Natural killer cell (primary cell): ENCODE results near the gene FTSJ3. TPM values are rescaled to one million over a fixed set of nuclear protein-coding genes. Genes with fewer than 3 reads are reported as not detected.

ENCODE experiments used
- ATAC-seq, 3 donors: fragments of 150-1000 bp in 2 of 3; fragments of 200-7000 bp in 1 of 3; cut with Tn5 transposase; 1 replicate in 1 of 3; 2 replicates in 2 of 3; pipeline ENCODE4 v1.10.0; 2021; ENCODE audit warnings: mild to moderate bottlenecking in 2 of 3, moderate library complexity in 2 of 3
- DNase-seq, 2 donors: peaks; one replicate each; pipeline versions ENCODE4 v3.0.0 to v3.0.0-alpha.2; 2013 to 2021; ENCODE audit warnings: mixed read lengths in 1 of 2
- H3K27ac ChIP-seq: one replicate; pipeline ENCODE4 v1.5.1; 2013; ENCODE audit warnings: mild to moderate bottlenecking, low read length
- H3K27me3 ChIP-seq: one replicate; pipeline ENCODE4 v1.6.1; 2013; ENCODE audit warnings: low read length; ENCODE audit not compliant: control insufficient read depth, insufficient read depth
- H3K36me3 ChIP-seq: one replicate; pipeline ENCODE4 v1.6.1; 2013; ENCODE audit warnings: low read length; ENCODE audit not compliant: control insufficient read depth, insufficient read depth
- H3K4me1 ChIP-seq: one replicate; pipeline ENCODE4 v1.6.1; 2013; ENCODE audit warnings: low read length; ENCODE audit not compliant: control insufficient read depth, insufficient read depth
- H3K4me3 ChIP-seq: one replicate; pipeline ENCODE4 v1.5.1; 2013; ENCODE audit warnings: low read length
- H3K9me3 ChIP-seq: one replicate; pipeline ENCODE4 v1.6.1; 2013; ENCODE audit warnings: low read length; ENCODE audit not compliant: control insufficient read depth, insufficient read depth
- H3K27ac Mint-ChIP-seq, 2 donors: one replicate each; pipeline ENCODE4 v1.8.0; 2022; ENCODE audit warnings: mild to moderate bottlenecking in 2 of 2, mixed read lengths in 2 of 2, moderate library complexity in 1 of 2
- H3K27me3 Mint-ChIP-seq, 2 donors: one replicate each; pipeline ENCODE4 v1.8.0; 2022; ENCODE audit warnings: low read depth in 2 of 2, mixed read lengths in 2 of 2
- H3K36me3 Mint-ChIP-seq: one replicate; pipeline ENCODE4 v1.8.0; 2022; ENCODE audit warnings: mixed read lengths
- H3K4me1 Mint-ChIP-seq, 2 donors: one replicate each; pipeline ENCODE4 v1.8.0; 2022; ENCODE audit warnings: mixed read lengths in 2 of 2
- H3K4me3 Mint-ChIP-seq: one replicate; pipeline ENCODE4 v1.8.0; 2022; ENCODE audit warnings: mild to moderate bottlenecking, moderate library complexity, mixed read lengths
- H3K9me3 Mint-ChIP-seq, 2 donors: one replicate each; pipeline ENCODE4 v1.8.0; 2022; ENCODE audit warnings: mixed read lengths in 2 of 2
- CTCF ChIP-seq: fragments of 200-600 bp; IDR thresholded peaks from one replicate; pipeline ENCODE4 v1.8.0; 2022; ENCODE audit warnings: antibody characterized with exemption
- WGBS: methylation state at CpG from one replicate; pipeline ENCODE4 v1.1.7; 2013; ENCODE audit warnings: missing lambda C conversion rate; ENCODE audit not compliant: insufficient coverage; 5-methylcytosine and 5-hydroxymethylcytosine counted together
- intact Hi-C: fragments of 100-400 bp; cut with micrococcal nuclease; formaldehyde crosslinking; loops from one replicate; pipeline ENCODE4 v1.14.2; 2022
- total RNA-seq, 4 donors: library from RNA; stranded (reverse); fragments of 120-200 nt in 1 of 4; gene quantifications; one replicate each; pipeline versions ENCODE4 v1.2.3 to v1.2.4, GENCODE V29; 2013 to 2022

The FTSJ3 gene
- total RNA-seq, 3 donors from 2014 or later (not counting 1 experiment from before 2014, with no cell fraction given), result 35.2 to 53.5 (median 51.6) TPM

- Histone ChIP-seq H3K27me3 (no peaks in the 10 kb centered on the region), H3K9me3 (no peaks in the 10 kb centered on the region), H3K27ac (no peak overlapping the region), H3K4me3 (no peak overlapping the region), H3K36me3 (peaks cover 68% of the 10 kb centered on the region), H3K4me1 (no peaks in the 10 kb centered on the region)
- no peak for DNase-seq
- intact Hi-C loops, result no loop called here
- Mint-ChIP-seq H3K27me3 (no peaks in the 10 kb centered on the region), H3K9me3 (no peaks in the 10 kb centered on the region), H3K36me3 (peaks cover 16% of the 10 kb centered on the region), H3K4me3 (no peak overlapping the region), H3K27ac (no peak overlapping the region), H3K4me1 (peaks cover 0 to 6% of the 10 kb centered on the region in 2 donors)
- no peak for ATAC-seq
- TF ChIP-seq CTCF, result no peak
- 95% methylated on average over 3 of the region's 3 CpGs for WGBS
These were observed 35.3 kb downstream of the FTSJ3 start for GRCh38 chr17:63792055-63792729.

GRCh38 chr17:63790057-63790456, 37.4 kb downstream of the FTSJ3 start:
- TF ChIP-seq CTCF, result no peak
- intact Hi-C loops, result no loop called here
- peaks cover 53% of the 10 kb centered on the region for H3K36me3 ChIP-seq
- Mint-ChIP-seq H3K27ac (no peak overlapping the region), H3K27me3 (no peaks in the 10 kb centered on the region), H3K4me1 (peaks cover 6% of the 10 kb centered on the region in 2 donors), H3K9me3 (no peaks in the 10 kb centered on the region), H3K4me3 (no peak overlapping the region), H3K36me3 (peaks cover 16% of the 10 kb centered on the region)
- ATAC-seq (no peak), DNase-seq (no peak)
- H3K27me3 ChIP-seq, result no peaks in the 10 kb centered on the region
- WGBS, result 94% methylated on average over 4 of the region's 6 CpGs
- no peak overlapping the region for H3K27ac ChIP-seq
- H3K4me1 ChIP-seq, result no peaks in the 10 kb centered on the region
- H3K4me3 ChIP-seq, result no peak overlapping the region
- H3K9me3 ChIP-seq, result no peaks in the 10 kb centered on the region

- Histone ChIP-seq H3K9me3 (no peaks in the 10 kb centered on the region), H3K4me3 (no peak overlapping the region), H3K27ac (no peak overlapping the region), H3K4me1 (no peaks in the 10 kb centered on the region), H3K36me3 (peaks cover 36% of the 10 kb centered on the region), H3K27me3 (no peaks in the 10 kb centered on the region)
- H3K4me3 Mint-ChIP-seq, result no peak overlapping the region
- 100% methylated on average over 12 of the region's 13 CpGs for WGBS
- no peaks in the 10 kb centered on the region for H3K27me3 Mint-ChIP-seq
- TF ChIP-seq CTCF, result no peak
- H3K4me1 Mint-ChIP-seq, result peaks cover 16 to 22% of the 10 kb centered on the region in 2 donors
- H3K9me3 Mint-ChIP-seq, result no peaks in the 10 kb centered on the region
- no peak overlapping the region for H3K27ac Mint-ChIP-seq
- DNase-seq (no peak), ATAC-seq (no peak)
- no peaks in the 10 kb centered on the region for H3K36me3 Mint-ChIP-seq
- intact Hi-C loops, result no loop called here
These were observed 40.3 kb downstream of the FTSJ3 start for GRCh38 chr17:63786971-63787711.
